Endothelial cell (in vitro differentiated cells): ENCODE results near the gene PRKACG. TPM values are rescaled to one million over a fixed set of nuclear protein-coding genes. Genes with fewer than 3 reads are reported as not detected.

ENCODE experiments used
- DNase-seq: peaks from one replicate; pipeline ENCODE4 v3.0.0; 2021; ENCODE audit warnings: low spot score
- H3K27ac Mint-ChIP-seq: one replicate; pipeline ENCODE4 v1.8.0; 2021; ENCODE audit warnings: mixed read lengths, inconsistent platforms; ENCODE audit not compliant: unreplicated experiment
- H3K27me3 Mint-ChIP-seq: one replicate; pipeline ENCODE4 v1.8.0; 2021; ENCODE audit warnings: mild to moderate bottlenecking, moderate library complexity, mixed read lengths, inconsistent platforms; ENCODE audit not compliant: unreplicated experiment
- H3K36me3 Mint-ChIP-seq: one replicate; pipeline ENCODE4 v1.8.0; 2021; ENCODE audit warnings: mild to moderate bottlenecking, low read depth, mixed read lengths, inconsistent platforms; ENCODE audit not compliant: unreplicated experiment
- H3K4me1 Mint-ChIP-seq: one replicate; pipeline ENCODE4 v1.8.0; 2021; ENCODE audit warnings: mild to moderate bottlenecking, mixed read lengths, inconsistent platforms; ENCODE audit not compliant: unreplicated experiment
- H3K4me3 Mint-ChIP-seq: one replicate; pipeline ENCODE4 v1.8.0; 2021; ENCODE audit warnings: mild to moderate bottlenecking, mixed read lengths, inconsistent platforms; ENCODE audit not compliant: unreplicated experiment
- H3K9me3 Mint-ChIP-seq: one replicate; pipeline ENCODE4 v1.8.0; 2021; ENCODE audit warnings: mixed read lengths, inconsistent platforms; ENCODE audit not compliant: unreplicated experiment
- CTCF ChIP-seq: fragments of 200-600 bp; sonication (generic); IDR thresholded peaks from one replicate; pipeline ENCODE4 v1.5.0; 2021; ENCODE audit warnings: antibody characterized with exemption; ENCODE audit not compliant: unreplicated experiment
- total RNA-seq: library from RNA; stranded (reverse); fragmentation: NEBNext Ultra II Directional; extraction: Animal tissue kit (Norgen Biotek cat#: 25700); gene quantifications from one replicate; pipeline ENCODE4 v1.2.1, GENCODE V29; 2021; ENCODE audit not compliant: unreplicated experiment

The PRKACG gene
- total RNA-seq, 1 donor from 2014 or later = not detected

- H3K4me3 Mint-ChIP-seq = no peak overlapping the region
- DNase-seq = no peak
- H3K9me3 Mint-ChIP-seq = no peaks in the 10 kb centered on the region
- no peaks in the 10 kb centered on the region for H3K27me3 Mint-ChIP-seq
- no peak for TF ChIP-seq CTCF
- no peaks in the 10 kb centered on the region for H3K4me1 Mint-ChIP-seq
- no peaks in the 10 kb centered on the region for H3K36me3 Mint-ChIP-seq
- H3K27ac Mint-ChIP-seq = no peak overlapping the region
Observed at GRCh38 chr9:69028754-69029153, 14.8 kb upstream of the PRKACG start.

- no peaks in the 10 kb centered on the region for H3K27me3 Mint-ChIP-seq
- H3K9me3 Mint-ChIP-seq = no peaks in the 10 kb centered on the region
- no peaks in the 10 kb centered on the region for H3K4me1 Mint-ChIP-seq
- H3K36me3 Mint-ChIP-seq = no peaks in the 10 kb centered on the region
- peak; percentile 43 for DNase-seq
- peak; percentile 70 for TF ChIP-seq CTCF
- no peak overlapping the region for H3K27ac Mint-ChIP-seq
- no peak overlapping the region for H3K4me3 Mint-ChIP-seq
Observed at GRCh38 chr9:69027355-69028097, 13.6 kb upstream of the PRKACG start.

GRCh38 chr9:69023650-69024049, 9.7 kb upstream of the PRKACG start:
- H3K27me3 Mint-ChIP-seq = no peaks in the 10 kb centered on the region
- H3K4me3 Mint-ChIP-seq = no peak overlapping the region
- no peak for DNase-seq
- H3K27ac Mint-ChIP-seq = no peak overlapping the region
- no peak for TF ChIP-seq CTCF
- H3K4me1 Mint-ChIP-seq = no peaks in the 10 kb centered on the region
- H3K9me3 Mint-ChIP-seq = no peaks in the 10 kb centered on the region
- no peaks in the 10 kb centered on the region for H3K36me3 Mint-ChIP-seq

GRCh38 chr9:69020301-69021145, 6.6 kb upstream of the PRKACG start:
- peaks cover 3% of the 10 kb centered on the region for H3K4me1 Mint-ChIP-seq
- no peaks in the 10 kb centered on the region for H3K36me3 Mint-ChIP-seq
- no peaks in the 10 kb centered on the region for H3K27me3 Mint-ChIP-seq
- H3K27ac Mint-ChIP-seq = no peak overlapping the region
- no peaks in the 10 kb centered on the region for H3K9me3 Mint-ChIP-seq
- no peak overlapping the region for H3K4me3 Mint-ChIP-seq
- DNase-seq = no peak
- no peak for TF ChIP-seq CTCF

GRCh38 chr9:69019808-69020207, 5.9 kb upstream of the PRKACG start:
- no peak for TF ChIP-seq CTCF
- H3K4me3 Mint-ChIP-seq = no peak overlapping the region
- DNase-seq = no peak
- H3K27me3 Mint-ChIP-seq = no peaks in the 10 kb centered on the region
- H3K27ac Mint-ChIP-seq = no peak overlapping the region
- peaks cover 3% of the 10 kb centered on the region for H3K4me1 Mint-ChIP-seq
- H3K36me3 Mint-ChIP-seq = no peaks in the 10 kb centered on the region
- H3K9me3 Mint-ChIP-seq = no peaks in the 10 kb centered on the region
